Fibroblast of lung (primary cell): ENCODE measurements around the gene RMDN3. TPM values are rescaled to one million over a fixed set of nuclear protein-coding genes. Genes with fewer than 3 reads are reported as not detected.

Experiments
- DNase-seq, 2 donors: peaks; one replicate each; pipeline versions ENCODE4 v3.0.0 to v3.0.0-alpha.2; 2010; ENCODE audit warnings: low read depth in 2 of 2
- H2AFZ ChIP-seq: 2 replicates; pipeline ENCODE4 v1.5.1; 2012; ENCODE audit warnings: low read length, control low read depth, inconsistent platforms
- H3K27ac ChIP-seq: 2 replicates; pipeline ENCODE4 v1.5.1; 2011; ENCODE audit warnings: low read length, control low read depth; ENCODE audit not compliant: insufficient read depth
- H3K27me3 ChIP-seq: 2 replicates; pipeline ENCODE4 v1.5.1; 2011; ENCODE audit warnings: mild to moderate bottlenecking, low read length; ENCODE audit not compliant: control insufficient read depth, insufficient read depth
- H3K36me3 ChIP-seq: 2 replicates; pipeline ENCODE4 v1.5.1; 2011; ENCODE audit warnings: low read length; ENCODE audit not compliant: control insufficient read depth, insufficient read depth
- H3K4me1 ChIP-seq: 2 replicates; pipeline ENCODE4 v1.5.1; 2011; ENCODE audit warnings: low read length; ENCODE audit not compliant: control insufficient read depth, insufficient read depth; ENCODE audit errors: extremely low read depth
- H3K4me2 ChIP-seq: 2 replicates; pipeline ENCODE4 v1.5.1; 2011; ENCODE audit warnings: low read length, control low read depth; ENCODE audit not compliant: insufficient read depth; ENCODE audit errors: extremely low read depth
- H3K4me3 ChIP-seq, 4 experiments: fragments of 200-600 bp in 1 of 4; sonication (generic) in 1 of 4; replicated peaks in 1 of 4; 2 replicates each; pipeline ENCODE4 v1.5.1; 2011 to 2016; ENCODE audit warnings: low read length in 4 of 4, low read depth in 3 of 4, mild to moderate bottlenecking in 3 of 4, control low read depth in 2 of 4, inconsistent platforms in 1 of 4, mixed read lengths in 1 of 4; ENCODE audit not compliant: insufficient read depth in 1 of 4; ENCODE audit errors: control extremely low read depth in 1 of 4
- H3K79me2 ChIP-seq: 2 replicates; pipeline ENCODE4 v1.5.1; 2012; ENCODE audit warnings: mild to moderate bottlenecking, low read length, inconsistent platforms; ENCODE audit not compliant: control insufficient read depth, insufficient read depth
- H3K9ac ChIP-seq: 2 replicates; pipeline ENCODE4 v1.5.1; 2011; ENCODE audit warnings: mild to moderate bottlenecking, low read length, control low read depth; ENCODE audit not compliant: insufficient read depth
- H3K9me3 ChIP-seq: 2 replicates; pipeline ENCODE4 v1.5.1; 2012; ENCODE audit warnings: low read depth, low read length; ENCODE audit not compliant: control insufficient read depth, insufficient read depth
- H4K20me1 ChIP-seq: 2 replicates; pipeline ENCODE4 v1.5.1; 2011; ENCODE audit warnings: low read length; ENCODE audit not compliant: control insufficient read depth, insufficient read depth; ENCODE audit errors: extremely low read depth
- EZH2 ChIP-seq: IDR thresholded peaks from 2 replicates; pipeline ENCODE4 v1.5.1; 2012; ENCODE audit warnings: low read length, control low read depth, mild to moderate bottlenecking; ENCODE audit errors: missing control alignments
- polyA plus RNA-seq, 2 donors: library from polyadenylated mRNA; depleted of rRNA in 1 of 2; stranded (reverse) in 1 of 2; unstranded in 1 of 2; fragments of >200 nt; gene quantifications; 2 replicates each; pipeline ENCODE4 v1.2.1, GENCODE V29; 2011 to 2012; ENCODE audit warnings: missing spikeins in 1 of 2
- total RNA-seq: library from RNA; depleted of rRNA; stranded (reverse); fragments of >200 nt; gene quantifications from 2 replicates; pipeline ENCODE4 v1.2.1, GENCODE V29; 2014
- TF ChIP-seq, protein P1 (sequence below), 2 donors: IDR thresholded peaks in 1 of 2; conservative IDR thresholded peaks in 1 of 2; 1 replicate in 1 of 2; 2 replicates in 1 of 2; pipeline ENCODE4 v1.5.1; 2011 to 2012; ENCODE audit warnings: low read length in 2 of 2, control low read depth in 1 of 2, inconsistent platforms in 1 of 2, low read depth in 1 of 2, mild to moderate bottlenecking in 1 of 2

Gene RMDN3
- total and polyA plus RNA-seq, 2 donors (not counting 1 experiment from before 2014, with no cell fraction given) = 16.0 to 22.7 TPM

DNA sequence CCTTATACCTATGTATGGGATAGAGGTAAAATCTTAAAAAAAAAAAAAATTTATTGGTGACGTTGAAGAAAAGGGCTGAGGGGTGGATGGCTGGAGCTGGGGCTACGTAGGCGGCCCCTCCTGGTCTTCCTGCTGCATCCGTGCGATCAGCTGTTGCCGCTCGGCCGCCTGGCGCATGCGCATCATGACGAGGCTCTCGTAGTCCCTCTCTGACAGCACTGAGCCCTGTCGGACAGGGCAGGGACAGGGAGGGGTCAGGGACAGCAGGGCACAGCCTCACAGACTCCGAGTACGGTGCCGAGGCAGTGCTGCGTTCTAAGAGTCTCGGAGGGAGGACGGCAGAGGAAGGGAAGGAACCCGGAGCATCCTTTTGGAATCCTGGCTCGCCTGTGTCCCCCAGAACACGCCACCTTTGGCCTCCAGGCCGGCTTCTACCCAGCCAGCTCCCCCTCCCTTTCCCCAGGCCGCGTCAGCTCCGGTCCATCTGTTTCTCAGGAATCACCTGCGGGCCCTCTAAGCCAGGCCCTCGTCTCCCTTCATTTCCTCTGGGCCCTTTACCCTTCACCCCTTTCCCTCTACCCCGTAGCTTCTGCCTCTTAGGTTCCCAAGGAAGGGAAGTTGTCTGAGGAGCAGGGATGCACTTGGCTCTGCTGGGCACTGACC lies 12.9 kb upstream of the RMDN3 start:
- H3K9ac ChIP-seq = no peak overlapping the region
- no peak for DNase-seq
- TF ChIP-seq, protein P1, sequence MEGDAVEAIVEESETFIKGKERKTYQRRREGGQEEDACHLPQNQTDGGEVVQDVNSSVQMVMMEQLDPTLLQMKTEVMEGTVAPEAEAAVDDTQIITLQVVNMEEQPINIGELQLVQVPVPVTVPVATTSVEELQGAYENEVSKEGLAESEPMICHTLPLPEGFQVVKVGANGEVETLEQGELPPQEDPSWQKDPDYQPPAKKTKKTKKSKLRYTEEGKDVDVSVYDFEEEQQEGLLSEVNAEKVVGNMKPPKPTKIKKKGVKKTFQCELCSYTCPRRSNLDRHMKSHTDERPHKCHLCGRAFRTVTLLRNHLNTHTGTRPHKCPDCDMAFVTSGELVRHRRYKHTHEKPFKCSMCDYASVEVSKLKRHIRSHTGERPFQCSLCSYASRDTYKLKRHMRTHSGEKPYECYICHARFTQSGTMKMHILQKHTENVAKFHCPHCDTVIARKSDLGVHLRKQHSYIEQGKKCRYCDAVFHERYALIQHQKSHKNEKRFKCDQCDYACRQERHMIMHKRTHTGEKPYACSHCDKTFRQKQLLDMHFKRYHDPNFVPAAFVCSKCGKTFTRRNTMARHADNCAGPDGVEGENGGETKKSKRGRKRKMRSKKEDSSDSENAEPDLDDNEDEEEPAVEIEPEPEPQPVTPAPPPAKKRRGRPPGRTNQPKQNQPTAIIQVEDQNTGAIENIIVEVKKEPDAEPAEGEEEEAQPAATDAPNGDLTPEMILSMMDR (conservative IDR thresholded peaks at IDR 0.05 in 1 of 2, IDR thresholded peaks at IDR 0.05 in 1 of 2; ENCODE audit: low read depth in 1 of 2, low read length in 2 of 2) = no peak
- TF ChIP-seq EZH2 = no peak
- H3K4me2 ChIP-seq = no peak overlapping the region
- no peak overlapping the region for H3K27ac ChIP-seq
- no peak overlapping the region for H2AFZ ChIP-seq
- no peaks in the 10 kb centered on the region for H4K20me1 ChIP-seq
- no peaks in the 10 kb centered on the region for H3K27me3 ChIP-seq
- H3K36me3 ChIP-seq = peaks cover 7% of the 10 kb centered on the region
- no peak overlapping the region for H3K4me3 ChIP-seq
- H3K79me2 ChIP-seq = no peaks in the 10 kb centered on the region
- H3K4me1 ChIP-seq = peaks cover 16% of the 10 kb centered on the region
- H3K9me3 ChIP-seq = no peaks in the 10 kb centered on the region

DNA sequence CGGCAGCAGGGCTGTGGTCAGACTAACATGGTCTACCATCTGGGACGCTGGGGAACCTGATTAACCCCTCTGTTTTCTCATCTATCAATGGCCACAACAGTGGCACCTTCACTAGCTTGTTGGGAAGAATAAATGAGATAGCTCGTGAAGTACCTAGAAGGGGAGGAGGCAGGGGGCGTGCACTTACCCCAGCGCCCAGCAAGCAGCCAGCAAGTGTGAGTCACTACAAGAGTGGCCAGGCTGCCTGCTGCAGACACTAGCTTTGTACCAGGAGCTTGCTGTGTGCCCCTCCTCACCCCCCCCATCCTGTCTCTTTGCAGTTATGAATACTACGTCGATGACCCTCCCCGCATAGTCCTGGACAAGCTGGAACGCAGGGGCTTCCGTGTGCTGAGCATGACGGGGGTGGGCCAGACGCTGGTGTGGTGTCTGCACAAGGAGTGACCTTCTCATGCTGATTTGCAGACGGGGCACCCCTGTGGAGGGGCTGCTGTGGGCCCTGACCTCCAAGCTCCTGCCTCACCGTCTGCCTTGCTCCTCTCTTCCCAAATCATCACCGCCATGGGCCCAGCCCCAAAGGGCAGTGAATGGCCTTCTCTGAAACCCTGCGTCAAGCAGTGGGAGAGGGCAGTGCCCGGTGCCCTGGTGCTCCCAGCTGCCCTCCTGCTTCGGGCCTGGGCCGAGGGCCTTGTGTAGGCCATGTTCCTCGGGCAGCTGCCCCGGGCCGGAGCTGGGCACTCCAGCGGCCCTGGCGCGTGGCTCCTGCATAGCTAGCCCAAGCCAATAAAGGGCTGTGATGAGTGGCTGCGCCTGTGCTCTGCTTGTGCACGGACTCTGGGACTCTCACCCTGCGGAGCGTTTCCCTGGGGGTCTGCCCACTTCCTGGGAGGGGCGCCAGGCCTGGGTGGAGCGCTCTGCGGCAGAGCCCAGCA lies 12.1 kb upstream of the RMDN3 start:
- peak; percentile 29 to 79 for DNase-seq
- Histone ChIP-seq H3K36me3 (peaks cover 5% of the 10 kb centered on the region), H3K9ac (no peak overlapping the region), H3K27ac (no peak overlapping the region), H3K27me3 (no peaks in the 10 kb centered on the region), H2AFZ (no peak overlapping the region), H4K20me1 (no peaks in the 10 kb centered on the region), H3K79me2 (no peaks in the 10 kb centered on the region), H3K4me3 (no peak overlapping the region), H3K4me1 (peaks cover 16% of the 10 kb centered on the region), H3K9me3 (no peaks in the 10 kb centered on the region), H3K4me2 (no peak overlapping the region)
- TF ChIP-seq EZH2 = no peak
- TF ChIP-seq, protein P1 (conservative IDR thresholded peaks at IDR 0.05 in 1 of 2, IDR thresholded peaks at IDR 0.05 in 1 of 2; ENCODE audit: low read depth in 1 of 2, low read length in 2 of 2) = no peak

DNA sequence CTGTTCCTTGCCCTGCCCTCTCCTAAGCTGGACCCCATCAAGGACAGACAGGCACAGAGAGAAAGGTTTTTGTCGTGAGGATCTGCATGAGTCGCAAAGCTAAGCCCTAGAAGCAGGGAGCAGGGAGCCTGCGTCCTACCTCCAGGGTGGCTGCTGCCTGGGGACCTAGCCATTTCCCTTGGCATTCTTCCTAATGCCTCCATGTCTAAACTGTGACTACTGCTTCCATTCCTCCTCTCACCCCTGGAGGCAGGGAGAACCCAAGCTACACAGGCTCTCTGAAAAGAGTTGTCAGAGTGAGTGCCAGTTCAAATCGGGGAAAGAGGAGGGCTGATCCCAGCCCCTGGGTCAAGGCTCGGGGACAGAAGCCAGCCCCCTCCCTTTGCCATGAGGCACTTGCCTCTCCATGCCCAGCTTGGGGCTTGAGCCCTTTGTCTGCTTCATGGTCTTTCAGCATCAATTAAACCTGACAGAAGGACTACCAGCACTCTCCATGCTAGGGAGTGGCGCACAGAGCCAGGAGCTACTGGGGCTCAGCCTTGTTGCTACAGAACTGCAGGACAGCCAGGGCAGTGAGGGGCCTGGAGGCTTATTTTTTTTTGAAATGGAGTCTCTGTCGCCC lies 11.3 kb upstream of the RMDN3 start:
- Histone ChIP-seq H3K4me2 (no peak overlapping the region), H3K79me2 (no peaks in the 10 kb centered on the region), H4K20me1 (no peaks in the 10 kb centered on the region), H3K36me3 (peaks cover 3% of the 10 kb centered on the region), H2AFZ (no peak overlapping the region), H3K27me3 (no peaks in the 10 kb centered on the region), H3K9me3 (no peaks in the 10 kb centered on the region), H3K4me1 (peaks cover 16% of the 10 kb centered on the region), H3K27ac (no peak overlapping the region), H3K9ac (no peak overlapping the region), H3K4me3 (no peak overlapping the region)
- TF ChIP-seq, protein P1 (conservative IDR thresholded peaks at IDR 0.05 in 1 of 2, IDR thresholded peaks at IDR 0.05 in 1 of 2; ENCODE audit: low read depth in 1 of 2, low read length in 2 of 2) = no peak
- no peak for TF ChIP-seq EZH2
- no peak for DNase-seq
